HEK293 (cell line): Measurements from ENCODE around the gene TMEM151B.

Experiments
- AEBP2 ChIP-seq: fragments of 450-650 bp; formaldehyde crosslinking; IDR thresholded peaks from 2 replicates; pipeline ENCODE4 v1.5.1; 2016; ENCODE audit warnings: missing biosample characterization, missing genetic modification characterization, borderline replicate concordance
- CTCF ChIP-seq: fragments of 450-650 bp; formaldehyde crosslinking; IDR thresholded peaks from 2 replicates; pipeline ENCODE4 v1.5.1; 2016; ENCODE audit warnings: missing biosample characterization, missing genetic modification characterization
- KLF9 ChIP-seq: fragments of 450-650 bp; formaldehyde crosslinking; IDR thresholded peaks from 2 replicates; pipeline ENCODE4 v1.5.1; 2016; ENCODE audit warnings: missing biosample characterization, missing genetic modification characterization, low read depth
- ZBTB7A ChIP-seq: fragments of 450-650 bp; formaldehyde crosslinking; IDR thresholded peaks from 2 replicates; pipeline ENCODE4 v1.5.1; 2016; ENCODE audit warnings: low read depth, missing biosample characterization, missing genetic modification characterization
- ZNF510 ChIP-seq: fragments of 450-650 bp; formaldehyde crosslinking; IDR thresholded peaks from 2 replicates; pipeline ENCODE4 v1.5.1; 2018; ENCODE audit warnings: mild to moderate bottlenecking, missing genetic modification characterization, missing biosample characterization; ENCODE audit not compliant: insufficient replicate concordance
- TF ChIP-seq, protein P1 (sequence below): fragments of 450-650 bp; formaldehyde crosslinking; IDR thresholded peaks from 2 replicates; pipeline ENCODE4 v1.5.1; 2017; ENCODE audit warnings: missing biosample characterization, mild to moderate bottlenecking, missing genetic modification characterization, moderate library complexity

GRCh38 chr6:44333942-44334341 lies 63.7 kb downstream of the TMEM151B start:
- TF ChIP-seq AEBP2 (tag by site-specific recombination) (no peak), CTCF (tag by site-specific recombination) (no peak), ZNF510 (no peak), ZBTB7A (tag by site-specific recombination) (no peak), KLF9 (no peak)
- TF ChIP-seq, protein P1, sequence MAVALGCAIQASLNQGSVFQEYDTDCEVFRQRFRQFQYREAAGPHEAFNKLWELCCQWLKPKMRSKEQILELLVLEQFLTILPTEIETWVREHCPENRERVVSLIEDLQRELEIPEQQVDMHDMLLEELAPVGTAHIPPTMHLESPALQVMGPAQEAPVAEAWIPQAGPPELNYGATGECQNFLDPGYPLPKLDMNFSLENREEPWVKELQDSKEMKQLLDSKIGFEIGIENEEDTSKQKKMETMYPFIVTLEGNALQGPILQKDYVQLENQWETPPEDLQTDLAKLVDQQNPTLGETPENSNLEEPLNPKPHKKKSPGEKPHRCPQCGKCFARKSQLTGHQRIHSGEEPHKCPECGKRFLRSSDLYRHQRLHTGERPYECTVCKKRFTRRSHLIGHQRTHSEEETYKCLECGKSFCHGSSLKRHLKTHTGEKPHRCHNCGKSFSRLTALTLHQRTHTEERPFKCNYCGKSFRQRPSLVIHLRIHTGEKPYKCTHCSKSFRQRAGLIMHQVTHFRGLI (tag by site-specific recombination): no peak
